Stimulated activated CD8-positive, alpha-beta memory T cell treated with anti-CD3 and anti-CD28 coated beads, Interleukin-2, amount 100 ng/mL, for 1 hour (primary cell): Measurements from ENCODE around the gene OR51A7.
"Not testable (repeated sequence)": the region's sequence is repeated elsewhere in the genome, so short reads cannot be mapped to it uniquely, and the experiment has no call there.

Experiments
- DNase-seq, 2 donors: peaks; one replicate each; pipeline ENCODE4 v3.0.0-alpha.2; 2020; ENCODE audit warnings: low read depth in 2 of 2

The OR51A7 gene, protein sequence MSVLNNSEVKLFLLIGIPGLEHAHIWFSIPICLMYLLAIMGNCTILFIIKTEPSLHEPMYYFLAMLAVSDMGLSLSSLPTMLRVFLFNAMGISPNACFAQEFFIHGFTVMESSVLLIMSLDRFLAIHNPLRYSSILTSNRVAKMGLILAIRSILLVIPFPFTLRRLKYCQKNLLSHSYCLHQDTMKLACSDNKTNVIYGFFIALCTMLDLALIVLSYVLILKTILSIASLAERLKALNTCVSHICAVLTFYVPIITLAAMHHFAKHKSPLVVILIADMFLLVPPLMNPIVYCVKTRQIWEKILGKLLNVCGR

DNA sequence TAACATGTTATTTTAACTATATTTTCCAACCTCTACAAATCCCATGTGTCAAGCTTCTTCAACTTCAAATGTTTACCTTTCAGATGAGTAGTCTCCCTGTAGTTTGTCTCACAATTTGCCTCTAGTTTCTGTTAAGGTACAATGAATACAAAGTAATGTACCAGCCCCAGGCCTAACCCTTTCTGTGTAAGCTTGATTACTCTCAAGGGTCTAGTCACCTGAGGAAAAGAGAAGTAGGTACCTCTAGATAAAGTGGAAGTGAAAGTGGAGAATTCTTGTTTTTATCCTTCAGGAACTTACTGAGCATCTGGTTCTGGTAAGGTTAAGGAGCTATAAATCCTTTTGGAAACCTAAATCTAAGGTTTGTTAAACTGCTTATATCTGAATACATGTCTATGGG is at the start of gene OR51A7:
OR51A7 (plus strand) TSS at position 300 of the 400 bp plus-strand sequence. CDS start 3,587 bp downstream, outside the sequence.
- DNase-seq: no peak

DNA sequence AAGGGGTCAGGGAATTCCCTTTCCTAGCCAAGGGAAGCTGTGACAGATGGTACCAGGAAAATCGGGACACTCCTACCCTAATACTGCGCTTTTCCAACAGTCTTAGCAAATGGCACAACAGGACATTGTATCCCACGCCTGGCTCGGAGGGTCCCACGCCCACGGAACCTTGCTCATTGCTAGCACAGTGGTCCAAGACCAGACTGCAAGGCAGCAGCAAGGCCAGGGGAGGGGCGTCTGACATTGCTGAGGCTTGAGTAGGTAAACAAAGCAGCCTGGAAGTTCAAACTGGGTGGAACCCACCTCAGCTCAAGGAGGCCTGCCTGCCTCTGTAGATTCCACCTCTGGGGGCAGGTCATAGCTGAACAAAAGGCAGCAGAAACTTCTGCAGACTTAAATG is 49.3 kb upstream of the OR51A7 start:
- DNase-seq: not testable (repeated sequence)

DNA sequence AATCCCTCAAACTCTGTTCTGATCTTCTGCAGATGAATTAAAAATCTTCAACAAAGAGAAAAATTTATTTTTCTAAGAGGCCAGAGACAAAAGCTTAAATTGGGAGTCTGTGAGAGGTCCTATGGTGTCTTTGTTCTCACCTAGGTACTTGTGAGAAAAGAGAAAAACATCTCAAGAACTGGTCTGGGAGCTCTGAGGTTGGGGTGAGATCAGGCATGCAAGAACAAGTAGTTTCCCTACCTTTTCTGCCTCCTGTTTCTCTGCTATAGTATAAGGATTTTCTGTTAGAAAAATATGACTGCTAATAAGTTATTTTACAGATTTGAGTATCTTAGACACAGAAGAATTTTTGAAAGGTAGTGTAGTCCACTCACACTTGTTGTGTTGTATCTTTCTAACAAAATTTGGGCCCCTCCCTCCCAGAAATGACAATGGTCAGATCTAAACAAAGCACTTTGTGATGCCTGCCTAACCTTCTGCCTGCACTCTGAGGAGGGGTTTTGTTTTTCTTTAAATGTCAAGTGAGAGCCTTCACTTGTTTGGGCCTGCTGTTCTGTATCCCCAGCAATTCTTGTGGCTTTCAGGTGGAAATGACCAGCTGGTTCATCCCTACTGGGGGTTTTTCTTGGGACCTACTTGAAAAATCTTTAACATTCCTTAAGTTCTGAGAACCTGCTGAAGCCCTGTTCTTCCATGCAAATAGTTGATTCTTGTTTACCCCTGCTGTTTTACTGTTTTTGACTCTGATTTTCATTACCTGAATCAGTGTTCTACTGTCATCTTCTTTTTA is 40.9 kb upstream of the OR51A7 start:
- no peak for DNase-seq

DNA sequence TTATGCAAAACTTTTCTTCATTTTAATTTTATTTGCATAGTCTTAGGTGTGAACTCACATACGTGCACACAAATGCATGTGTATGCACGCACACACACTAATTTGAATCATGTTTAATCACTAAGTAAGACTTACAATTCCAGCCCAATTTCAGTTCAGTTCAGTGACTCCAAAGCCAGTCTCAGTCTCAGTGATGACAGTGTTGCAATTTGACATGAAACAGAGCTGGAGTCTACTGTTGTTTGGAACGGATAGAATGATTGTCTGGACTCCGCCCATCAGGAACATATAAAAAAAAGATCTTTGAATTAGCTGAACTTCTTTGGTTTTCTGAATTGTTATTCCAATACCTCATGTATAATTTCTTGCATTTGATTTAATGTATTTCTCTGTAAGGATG is 39.7 kb upstream of the OR51A7 start:
- no peak for DNase-seq

DNA sequence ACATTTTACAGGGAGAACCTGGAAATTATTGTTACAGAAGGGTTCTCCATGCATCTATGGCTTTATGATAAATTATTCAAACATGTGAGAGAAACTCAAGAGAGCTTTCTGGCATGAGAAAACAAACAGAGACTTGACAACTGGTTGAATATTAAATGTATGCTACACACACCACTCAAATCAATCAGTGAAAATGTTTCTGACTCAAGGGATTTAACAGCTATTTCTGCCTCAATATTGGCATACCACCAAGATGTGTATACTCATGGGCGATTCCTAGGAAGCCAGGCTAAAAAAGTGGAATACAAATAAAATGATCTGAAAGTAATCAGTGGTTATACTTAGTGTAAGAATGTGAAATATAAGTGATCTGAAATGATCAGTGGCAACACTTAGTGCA is 37.7 kb upstream of the OR51A7 start:
- no peak for DNase-seq

DNA sequence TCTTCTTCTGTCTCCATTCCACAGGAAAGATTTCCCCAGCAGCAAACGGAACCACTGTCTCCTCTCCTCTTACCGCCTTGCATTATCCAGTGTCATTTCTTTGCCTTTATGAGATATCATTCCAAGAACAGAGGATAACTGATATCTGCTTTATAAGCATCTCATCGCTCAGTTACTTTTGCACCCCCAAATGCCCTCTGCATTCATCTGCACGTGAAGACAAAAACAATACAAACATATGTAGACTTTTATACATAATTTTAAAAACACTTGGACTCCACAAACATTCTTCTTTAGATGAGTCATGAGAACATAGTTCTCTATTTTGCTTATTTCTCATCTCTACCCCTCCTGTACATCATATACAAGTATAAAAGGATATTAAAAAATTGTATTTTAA is 22.4 kb upstream of the OR51A7 start:
- no peak for DNase-seq

DNA sequence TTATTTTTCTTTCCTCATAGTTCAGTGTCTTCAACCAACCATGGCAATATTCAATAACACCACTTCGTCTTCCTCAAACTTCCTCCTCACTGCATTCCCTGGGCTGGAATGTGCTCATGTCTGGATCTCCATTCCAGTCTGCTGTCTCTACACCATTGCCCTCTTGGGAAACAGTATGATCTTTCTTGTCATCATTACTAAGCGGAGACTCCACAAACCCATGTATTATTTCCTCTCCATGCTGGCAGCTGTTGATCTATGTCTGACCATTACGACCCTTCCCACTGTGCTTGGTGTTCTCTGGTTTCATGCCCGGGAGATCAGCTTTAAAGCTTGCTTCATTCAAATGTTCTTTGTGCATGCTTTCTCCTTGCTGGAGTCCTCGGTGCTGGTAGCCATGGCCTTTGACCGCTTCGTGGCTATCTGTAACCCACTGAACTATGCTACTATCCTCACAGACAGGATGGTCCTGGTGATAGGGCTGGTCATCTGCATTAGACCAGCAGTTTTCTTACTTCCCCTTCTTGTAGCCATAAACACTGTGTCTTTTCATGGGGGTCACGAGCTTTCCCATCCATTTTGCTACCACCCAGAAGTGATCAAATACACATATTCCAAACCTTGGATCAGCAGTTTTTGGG is 21.6 kb upstream of the OR51A7 start, which contains the start of gene OR51T1:
OR51T1 (plus strand) TSS at position 41 of the 641 bp plus-strand sequence; CDS start at position 41, 0 bp downstream.
- DNase-seq: no peak

DNA sequence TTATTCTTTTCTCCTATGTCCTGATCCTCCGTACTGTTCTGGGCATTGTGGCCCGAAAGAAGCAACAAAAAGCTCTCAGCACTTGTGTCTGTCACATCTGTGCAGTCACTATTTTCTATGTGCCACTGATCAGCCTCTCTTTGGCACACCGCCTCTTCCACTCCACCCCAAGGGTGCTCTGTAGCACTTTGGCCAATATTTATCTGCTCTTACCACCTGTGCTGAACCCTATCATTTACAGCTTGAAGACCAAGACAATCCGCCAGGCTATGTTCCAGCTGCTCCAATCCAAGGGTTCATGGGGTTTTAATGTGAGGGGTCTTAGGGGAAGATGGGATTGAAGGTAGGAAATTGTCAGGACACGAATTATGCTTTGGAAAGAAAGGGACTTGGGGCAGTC is 21.0 kb upstream of the OR51A7 start:
- no peak for DNase-seq

DNA sequence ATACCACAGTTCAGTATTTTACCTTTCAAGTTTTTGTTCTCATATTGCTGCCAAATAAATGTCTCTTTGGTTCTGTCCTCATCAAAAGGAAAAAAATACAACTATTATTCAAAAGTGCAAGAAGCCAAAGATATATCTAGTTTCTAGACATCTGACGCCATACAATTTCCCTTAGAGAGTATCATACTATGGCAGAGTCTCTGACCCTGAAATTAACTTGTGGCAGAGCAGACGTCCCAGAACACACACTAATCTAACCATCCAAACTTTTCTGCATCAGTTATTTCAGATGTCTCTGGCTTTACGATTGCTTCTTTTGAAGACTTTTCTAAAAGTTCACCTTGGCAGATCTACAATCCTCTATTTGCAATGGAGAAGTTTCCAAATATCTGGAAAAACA is 19.2 kb upstream of the OR51A7 start:
- DNase-seq: no peak

DNA sequence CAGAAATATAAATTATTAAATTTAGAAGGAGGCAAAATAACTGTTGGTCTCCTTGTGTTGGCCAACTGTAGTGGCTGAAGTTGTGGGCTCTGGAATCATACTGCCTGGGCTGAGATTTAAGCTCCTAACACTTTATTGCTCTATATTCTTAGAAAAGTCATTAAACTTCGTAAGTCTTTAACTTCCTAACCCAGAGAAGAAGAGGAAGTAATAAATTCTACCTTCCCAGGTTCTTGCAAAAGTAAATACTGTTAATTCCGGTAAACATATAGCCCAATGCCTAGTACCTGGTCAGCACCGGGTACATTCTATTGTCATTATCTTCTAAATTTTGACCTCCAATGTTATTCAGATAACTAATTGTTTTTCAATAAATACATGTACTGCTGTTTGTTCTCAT is 17.4 kb upstream of the OR51A7 start:
- DNase-seq: no peak

DNA sequence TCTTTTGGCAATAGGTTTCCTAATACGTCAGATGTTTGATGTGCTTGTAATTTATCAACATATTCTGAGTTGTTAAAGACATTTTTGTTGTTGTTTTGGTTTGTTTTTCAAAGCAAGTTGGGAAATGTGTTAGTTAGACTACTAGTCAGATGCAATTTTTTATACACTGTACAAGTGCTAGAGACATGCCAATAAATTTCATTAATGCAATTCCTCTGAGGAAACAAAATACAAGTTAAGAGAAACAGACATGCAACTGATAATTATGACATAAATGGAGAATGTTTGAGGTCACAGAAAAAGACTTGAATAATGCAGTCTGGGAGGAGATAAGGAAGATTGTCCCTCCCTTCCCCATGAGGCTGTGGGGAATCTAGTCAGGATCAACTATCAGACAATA is 16.0 kb upstream of the OR51A7 start:
- no peak for DNase-seq

DNA sequence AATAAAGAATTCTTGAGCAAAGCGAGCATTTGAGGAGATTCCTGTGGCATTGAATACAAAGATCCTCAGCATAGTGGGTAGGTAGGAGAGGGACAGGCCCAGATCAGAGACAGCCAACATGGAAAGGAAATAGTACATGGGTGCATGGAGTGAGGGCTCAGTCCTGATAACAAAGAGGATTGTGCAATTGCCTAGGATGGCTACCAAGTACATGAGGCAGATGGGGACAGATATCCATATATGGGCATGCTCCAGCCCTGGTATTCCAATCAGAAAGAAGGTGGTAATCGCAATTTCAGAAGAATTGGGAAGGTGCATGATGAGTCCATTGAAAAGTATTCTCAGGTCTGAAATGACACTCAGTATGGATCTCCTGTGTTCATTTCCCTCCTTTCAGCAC is 13.3 kb upstream of the OR51A7 start:
- DNase-seq: no peak

DNA sequence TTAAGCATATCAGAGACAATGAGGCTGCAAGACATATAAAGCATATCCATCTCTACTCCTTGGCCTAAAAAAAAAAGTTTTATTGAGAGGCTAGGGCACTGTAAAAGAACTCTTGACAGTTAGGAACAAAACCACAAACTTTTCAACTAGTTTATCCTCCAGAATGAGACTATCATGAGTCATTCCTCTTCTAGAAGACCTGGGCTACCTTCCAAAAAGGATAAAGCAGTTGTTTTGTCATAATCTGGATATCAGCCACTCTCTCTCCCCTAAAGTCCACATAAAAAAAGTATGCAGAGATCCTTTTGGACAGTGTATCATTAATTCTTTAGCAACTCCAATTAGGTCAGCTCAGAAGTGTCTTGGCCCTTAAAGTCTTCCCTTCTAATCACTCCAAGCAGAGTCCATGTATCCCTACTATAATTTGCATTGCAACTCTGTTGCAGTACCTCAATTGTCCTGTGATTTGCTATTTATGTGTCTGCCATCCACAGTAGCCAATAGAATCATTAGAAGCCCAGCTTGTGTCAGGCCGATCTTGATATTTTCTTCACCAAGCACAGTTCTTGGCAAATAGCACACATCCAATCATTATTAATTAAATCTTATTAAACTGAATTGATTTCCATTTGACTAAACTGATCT is 11.5 kb upstream of the OR51A7 start:
- DNase-seq: no peak

DNA sequence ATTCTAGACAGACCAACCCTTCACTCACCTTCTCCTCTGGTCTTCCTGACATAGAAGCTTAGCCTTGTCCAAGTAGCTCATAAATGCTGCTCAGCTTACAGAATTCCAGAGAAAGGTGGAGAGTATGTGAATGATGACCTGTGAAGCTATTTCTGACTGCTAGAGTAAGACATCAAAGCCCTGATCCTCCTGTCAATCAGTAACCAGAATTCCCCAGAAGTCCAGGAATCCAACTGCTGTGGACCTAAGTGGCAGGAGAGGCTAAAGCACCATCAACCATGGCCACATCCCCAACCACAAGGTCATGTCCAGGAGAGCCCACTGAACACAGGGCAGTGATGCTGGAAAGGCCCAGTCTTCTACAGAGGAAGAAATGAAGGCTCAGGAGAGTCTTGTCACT is 13.0 kb downstream of the OR51A7 start:
- DNase-seq: no peak

DNA sequence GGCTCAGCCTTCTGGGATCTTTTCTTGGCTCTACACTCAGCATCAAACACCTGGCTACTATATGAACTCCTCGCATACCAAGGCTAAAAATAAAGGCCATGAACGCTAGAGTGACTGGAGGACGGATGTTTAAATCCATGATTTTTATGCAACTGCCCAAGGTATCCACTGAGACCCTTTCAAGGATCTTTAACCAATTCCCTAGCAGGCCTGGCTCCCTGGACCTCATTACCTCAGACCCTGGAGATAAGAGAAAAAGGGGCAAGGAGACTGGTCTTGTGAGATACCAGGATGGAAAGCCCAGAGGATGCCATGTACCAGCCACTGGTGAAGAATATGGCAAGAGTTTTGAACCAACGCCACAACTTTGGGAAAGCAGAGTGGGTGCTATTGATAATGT is 15.7 kb downstream of the OR51A7 start, which contains the start of gene OR51G2:
OR51G2 (minus strand) TSS at position 101 of the 400 bp plus-strand sequence. CDS start 3,687 bp downstream, outside the sequence.
- no peak for DNase-seq

DNA sequence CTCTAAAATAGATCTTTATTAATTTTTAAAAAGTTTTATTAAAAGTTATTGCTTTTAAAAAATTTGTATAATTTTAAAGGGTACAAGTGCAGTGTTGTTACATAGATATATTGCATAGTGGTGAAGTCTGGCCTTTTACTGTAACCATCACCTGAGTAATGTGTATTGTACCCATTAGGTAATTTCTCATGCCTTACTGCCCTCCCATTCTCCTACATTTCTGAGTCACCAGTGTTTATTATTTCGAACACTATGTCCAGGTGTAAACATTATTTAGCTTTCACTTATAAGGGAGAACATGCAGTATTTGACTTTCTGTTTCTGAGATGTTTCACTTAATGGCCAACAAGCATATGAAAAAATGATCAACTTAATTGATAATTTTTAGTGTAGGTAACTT is 18.2 kb downstream of the OR51A7 start:
- no peak for DNase-seq

DNA sequence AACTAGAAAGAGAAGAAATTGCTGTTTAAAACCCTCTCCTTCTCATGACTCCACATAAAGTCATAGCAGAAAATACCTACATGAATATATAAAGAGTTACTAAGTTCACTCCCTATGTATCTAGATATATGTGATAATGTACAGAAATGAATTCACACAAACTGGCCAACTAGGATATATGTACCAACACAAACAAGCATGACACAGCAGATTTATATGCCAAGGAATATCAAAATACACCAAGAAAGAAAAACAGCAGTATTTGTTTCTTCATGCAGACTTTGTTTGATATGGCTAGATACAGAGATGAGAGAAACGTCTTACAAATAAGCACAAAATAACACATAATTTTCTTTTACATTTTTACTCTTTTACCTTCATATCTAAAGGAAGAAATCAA is 18.7 kb downstream of the OR51A7 start:
- DNase-seq: no peak

DNA sequence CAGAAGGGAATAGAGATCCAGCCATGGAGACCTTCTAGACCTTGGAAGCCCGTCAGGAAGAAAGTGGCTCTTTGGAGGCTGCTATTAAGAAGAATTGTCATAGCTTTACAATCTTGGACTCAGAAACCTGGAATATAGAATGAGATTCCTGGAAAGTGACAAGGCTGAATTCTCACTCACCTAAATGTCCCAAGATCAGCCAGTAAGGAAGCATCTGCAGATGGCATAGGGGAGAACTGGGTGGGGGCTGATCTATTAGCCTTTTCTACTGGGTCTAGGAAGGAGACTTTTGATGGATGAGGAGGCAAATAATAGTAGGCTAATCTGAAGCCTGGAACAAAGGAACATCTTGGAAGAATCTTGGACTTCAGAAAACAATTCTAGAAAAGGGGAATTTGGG is 20.7 kb downstream of the OR51A7 start, which contains the start of gene OR51G1:
OR51G1 (minus strand) TSS at position 101 of the 400 bp plus-strand sequence; CDS start at position 101, 0 bp downstream.
- DNase-seq: no peak

DNA sequence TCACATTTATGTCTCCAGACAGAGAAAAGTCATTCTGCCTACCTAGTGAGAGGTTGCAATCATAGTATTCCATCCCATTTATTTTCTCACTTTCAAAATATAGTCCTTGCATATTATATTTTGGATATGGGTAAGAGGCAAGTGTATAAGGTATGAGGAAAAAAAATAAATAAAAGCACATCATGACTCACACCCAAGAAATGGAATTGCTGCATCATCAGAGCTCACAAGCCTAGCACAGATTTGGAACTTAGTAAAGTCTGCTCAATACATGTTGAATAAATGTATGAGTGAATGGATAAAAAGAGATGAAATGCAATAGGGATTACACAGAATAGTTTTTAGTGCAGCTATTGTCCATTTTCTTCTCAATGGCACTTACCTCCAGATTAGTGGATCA is 23.0 kb downstream of the OR51A7 start:
- DNase-seq: no peak

DNA sequence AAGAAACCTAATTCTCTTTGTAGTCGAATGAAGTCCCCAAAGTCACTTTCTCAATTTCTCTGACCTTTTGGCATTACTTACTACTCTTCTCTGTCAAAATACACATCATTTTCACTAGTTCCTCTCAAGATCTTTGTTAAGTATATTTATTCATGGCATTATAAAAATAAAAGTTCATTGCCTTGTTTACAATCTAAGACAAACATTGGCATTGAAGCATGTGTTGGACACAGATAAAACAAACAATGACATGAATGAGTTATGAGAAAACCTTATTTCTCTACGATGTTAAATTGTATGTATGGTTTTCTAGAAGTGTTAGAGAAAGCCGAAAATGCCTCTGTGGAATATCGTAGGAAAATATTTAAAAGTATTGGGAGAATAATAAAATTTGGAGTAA is 29.2 kb downstream of the OR51A7 start:
- no peak for DNase-seq

DNA sequence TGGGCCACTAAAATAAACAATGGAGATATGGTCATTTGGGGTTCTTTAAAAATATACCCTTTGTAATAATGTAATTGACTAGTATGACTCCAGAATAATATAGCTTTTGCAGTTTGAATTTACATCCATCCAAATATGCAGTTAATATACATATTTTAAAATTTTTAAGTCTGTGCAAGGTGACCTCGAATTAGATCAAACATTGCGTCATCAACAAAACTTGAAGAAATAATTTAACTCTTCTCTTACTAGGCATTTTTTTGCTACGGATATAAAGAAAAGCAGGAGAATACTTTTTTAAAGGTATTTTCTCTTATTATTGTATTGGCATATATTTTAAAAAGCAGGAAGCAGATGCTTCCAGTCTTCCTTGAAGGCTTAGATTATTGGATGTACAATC is 33.2 kb downstream of the OR51A7 start:
- DNase-seq: no peak

DNA sequence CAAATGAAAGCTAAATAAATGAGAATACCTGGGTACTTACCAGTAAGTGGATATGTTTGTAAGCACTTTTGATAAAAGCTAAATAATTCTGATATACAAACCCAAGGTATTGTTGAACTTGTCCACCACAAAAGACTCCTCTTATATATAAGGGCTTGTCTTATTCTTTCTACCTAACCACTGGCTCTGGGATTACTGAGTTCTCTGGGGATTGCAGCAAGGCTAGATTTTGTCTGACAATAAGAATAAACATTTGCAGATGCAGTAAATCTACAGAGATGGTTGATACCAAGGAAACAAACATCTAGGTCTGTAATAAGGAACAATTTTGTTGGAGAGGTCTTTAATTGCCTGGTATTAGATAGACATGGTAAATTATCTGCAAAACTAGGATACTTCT is 43.9 kb downstream of the OR51A7 start, which contains the start of gene OR51A4:
OR51A4 (minus strand) TSS at position 101 of the 400 bp plus-strand sequence. CDS start 505 bp downstream, outside the sequence.
- DNase-seq: no peak
